GM19035 (cell line): Measurements from ENCODE around the gene ARAP2.

Source experiments
- ATAC-seq: cut with Tn5 transposase; IDR thresholded peaks from one replicate; pipeline ENCODE4 v1.9.1; 2021; ENCODE audit not compliant: unreplicated experiment

Gene ARAP2

GRCh38 chr4:36244257-36245082 is at the start of gene ARAP2:
TSS of gene ARAP2 (minus strand) at chr4:36244514. CDS start at chr4:36229486, 15,028 bp downstream.
- peak; percentile 64 for ATAC-seq

GRCh38 chr4:36292556-36293188 is 48.4 kb upstream of the ARAP2 start:
- ATAC-seq: no peak

GRCh38 chr4:36290641-36291040 is 46.3 kb upstream of the ARAP2 start:
- no peak for ATAC-seq

- ATAC-seq: no peak
These were observed 44.6 kb upstream of the ARAP2 start for GRCh38 chr4:36288731-36289426.

GRCh38 chr4:36286481-36286871 is 42.2 kb upstream of the ARAP2 start:
- no peak for ATAC-seq

GRCh38 chr4:36285784-36286480 is 41.6 kb upstream of the ARAP2 start:
- ATAC-seq: peak; percentile 99

GRCh38 chr4:36283912-36284465 is 39.7 kb upstream of the ARAP2 start:
- no peak for ATAC-seq

- no peak for ATAC-seq
These were observed 38.3 kb upstream of the ARAP2 start for GRCh38 chr4:36282503-36283030.

GRCh38 chr4:36281384-36282106 is 37.2 kb upstream of the ARAP2 start, which contains the start of gene DTHD1:
TSS of gene DTHD1 (plus strand) at chr4:36281616. CDS start at chr4:36281759, 143 bp downstream.
- no peak for ATAC-seq

GRCh38 chr4:36280555-36280954 is 36.2 kb upstream of the ARAP2 start:
- ATAC-seq: no peak

- no peak for ATAC-seq
These were observed 34.5 kb upstream of the ARAP2 start for GRCh38 chr4:36278789-36279188.

- ATAC-seq: peak; percentile 61
These were observed 33.2 kb upstream of the ARAP2 start for GRCh38 chr4:36277533-36277932.

- ATAC-seq: no peak
These were observed 29.8 kb upstream of the ARAP2 start for GRCh38 chr4:36274158-36274557.

GRCh38 chr4:36273276-36273675 is 29.0 kb upstream of the ARAP2 start:
- ATAC-seq: no peak

GRCh38 chr4:36269533-36270173 is 25.3 kb upstream of the ARAP2 start:
- no peak for ATAC-seq

- no peak for ATAC-seq
These were observed 24.8 kb upstream of the ARAP2 start for GRCh38 chr4:36269101-36269500.

GRCh38 chr4:36267486-36268268 is 23.4 kb upstream of the ARAP2 start:
- ATAC-seq: no peak

GRCh38 chr4:36264207-36264826 is 20.0 kb upstream of the ARAP2 start:
- ATAC-seq: no peak
